HG03097 (cell line): Measurements from ENCODE around the gene FABP1.

Experiments
- ATAC-seq: cut with Tn5 transposase; IDR thresholded peaks from one replicate; pipeline ENCODE4 v1.9.1; 2021; ENCODE audit not compliant: unreplicated experiment, low FRiP score

FABP1 gene

DNA sequence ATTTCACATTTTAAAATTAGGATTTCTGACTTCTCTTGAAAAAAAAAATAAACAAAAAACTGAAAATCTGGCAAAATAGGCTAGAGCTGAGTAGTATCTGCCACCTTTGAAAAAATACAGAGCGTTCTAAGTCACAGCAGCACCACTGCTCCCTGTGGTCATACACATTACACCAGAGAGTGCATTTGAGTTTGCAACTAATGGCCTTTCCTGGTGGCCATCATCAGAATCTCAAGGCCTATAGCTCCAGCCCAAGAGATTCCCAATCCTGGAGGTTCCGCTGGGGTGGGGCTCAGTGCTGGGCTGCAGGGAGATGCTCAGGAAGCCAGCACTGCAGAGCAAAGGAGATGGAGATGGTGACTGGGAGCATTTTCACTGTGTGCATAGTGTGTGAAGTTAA lies 42.8 kb downstream of the FABP1 start:
- no peak for ATAC-seq

DNA sequence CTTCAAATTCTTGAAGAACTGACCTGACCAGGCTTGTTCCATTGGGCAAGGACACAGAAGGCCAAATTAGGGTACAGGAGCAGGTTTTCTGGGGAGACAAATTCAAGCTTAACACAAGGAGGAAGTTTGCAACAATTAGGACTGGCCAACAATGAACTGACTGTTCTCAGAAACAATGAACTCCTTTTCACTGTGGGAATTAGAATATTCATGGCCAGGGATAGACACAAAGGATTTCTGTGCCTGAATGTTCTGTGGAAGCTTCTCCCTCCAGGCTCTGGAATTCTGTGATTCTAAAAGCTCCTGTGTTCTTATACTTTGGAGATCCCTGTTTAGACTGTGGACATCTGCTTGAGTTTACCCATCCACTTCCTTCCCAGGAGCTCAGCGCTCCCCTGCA lies 45.1 kb downstream of the FABP1 start:
- ATAC-seq = no peak

DNA sequence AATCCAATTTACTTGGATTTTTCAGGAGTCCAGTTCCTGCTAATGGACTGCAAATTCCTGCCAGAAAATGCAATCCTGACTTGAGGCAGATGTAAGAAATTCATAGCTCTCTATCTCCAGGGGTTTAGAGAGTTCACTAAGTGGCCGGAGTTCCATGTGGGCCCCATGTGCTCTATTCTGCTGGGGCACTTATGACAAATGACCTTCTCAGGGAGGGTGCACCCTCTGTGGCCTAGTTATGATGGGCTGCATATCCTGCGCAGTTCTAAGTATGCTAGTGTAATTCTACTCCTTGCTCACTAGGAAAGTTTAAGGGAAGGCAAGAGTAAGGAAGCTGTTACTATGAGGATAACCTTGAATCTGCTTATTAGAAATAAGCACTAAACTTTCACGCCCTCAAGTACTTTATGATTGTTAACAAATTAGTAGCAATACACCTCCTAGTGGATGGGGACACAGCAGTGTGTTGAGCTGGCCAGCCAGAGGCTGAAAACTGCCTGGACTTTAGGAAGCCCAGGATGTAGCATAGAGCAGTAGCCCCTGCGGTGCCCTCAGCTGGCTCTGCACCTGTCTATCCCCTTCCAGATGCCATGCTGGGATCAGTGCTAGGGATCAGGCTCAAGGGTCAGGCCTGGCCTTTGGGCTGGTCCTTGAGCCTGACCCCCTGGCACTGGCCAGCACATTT lies 45.8 kb downstream of the FABP1 start:
- ATAC-seq = no peak

DNA sequence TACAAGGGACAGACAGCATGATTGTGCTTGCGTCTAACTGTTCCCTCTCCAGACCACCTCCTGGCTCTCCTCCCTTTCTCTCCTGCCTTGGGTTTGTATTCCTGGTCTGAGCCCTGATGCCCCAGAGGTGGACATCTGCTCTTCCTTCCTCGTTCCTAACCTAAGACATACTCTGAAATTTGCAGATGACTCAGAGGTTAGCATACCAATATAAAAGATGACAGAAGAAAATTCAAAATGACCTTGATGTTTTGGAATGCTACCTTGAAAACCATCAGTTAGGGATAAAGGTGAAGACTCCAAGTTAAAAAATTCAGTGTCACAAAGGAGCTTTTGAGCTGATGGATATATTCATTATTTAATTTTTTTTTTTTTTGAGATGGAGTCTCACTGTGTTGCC lies 47.3 kb downstream of the FABP1 start:
- ATAC-seq = no peak

DNA sequence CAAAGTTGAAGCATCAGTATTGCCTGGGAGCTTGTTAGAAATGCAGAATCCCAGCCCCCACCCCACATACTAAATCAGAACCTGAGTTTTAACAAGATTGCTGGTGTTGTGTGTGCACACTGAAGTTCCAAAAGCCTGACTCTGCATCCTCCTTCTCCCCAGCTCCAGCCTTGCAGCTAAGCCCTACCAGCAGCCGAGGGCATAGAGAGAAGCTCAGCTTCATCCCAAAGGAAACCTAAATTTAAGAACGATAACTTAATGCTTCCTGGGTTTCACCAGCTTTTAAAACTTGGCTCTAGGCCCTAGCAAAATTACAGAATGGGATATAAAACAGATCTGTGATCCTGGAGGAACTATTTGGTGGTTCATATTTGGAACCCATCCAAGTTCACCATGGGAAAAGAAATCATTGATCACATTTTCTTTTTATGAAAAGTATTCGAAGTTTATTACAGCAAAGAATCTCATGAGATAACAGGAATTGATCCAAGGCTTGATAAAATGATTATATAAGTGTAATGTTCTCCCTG lies 49.2 kb downstream of the FABP1 start:
- ATAC-seq = no peak

DNA sequence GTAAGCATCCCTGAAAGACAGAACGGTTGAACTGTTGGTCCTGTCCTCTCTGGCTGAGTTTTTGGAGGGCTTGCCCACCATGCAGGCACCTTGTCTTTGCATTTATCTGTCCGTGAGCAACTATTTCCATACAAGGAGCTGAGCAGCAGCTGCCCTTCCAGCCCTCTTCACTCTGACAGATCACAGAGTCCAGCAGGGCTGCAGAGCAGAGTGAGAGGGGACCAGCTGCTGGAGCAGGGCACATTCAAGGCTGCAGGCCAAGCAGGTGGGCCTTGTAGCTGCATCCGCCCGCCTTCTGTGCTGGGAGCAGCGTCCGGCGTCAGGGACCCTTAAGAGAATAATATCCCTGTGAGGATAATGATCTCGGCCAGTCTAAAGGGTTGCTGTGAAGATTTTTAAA lies 50.8 kb downstream of the FABP1 start:
- ATAC-seq = no peak

DNA sequence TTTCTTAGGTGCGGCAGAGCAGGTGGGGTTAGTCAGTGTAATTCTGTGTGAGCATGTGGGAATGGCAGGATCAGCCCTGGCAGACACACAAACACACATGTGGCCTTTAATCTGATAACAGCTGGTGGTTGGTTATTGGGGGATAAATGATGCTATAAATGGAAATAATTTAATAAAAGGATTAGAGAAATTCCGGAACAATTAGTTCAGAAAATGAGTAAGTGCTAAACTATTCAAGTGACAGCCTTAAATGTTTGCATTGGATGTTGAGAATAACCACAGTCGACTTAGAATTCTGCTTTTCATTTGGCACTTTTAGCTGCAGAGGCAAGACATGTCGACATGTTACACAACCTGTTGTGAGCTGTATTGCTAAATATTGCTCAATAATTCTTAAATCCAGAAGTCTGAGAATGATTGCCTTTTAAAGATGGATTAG lies 53.0 kb downstream of the FABP1 start:
- no peak for ATAC-seq

DNA sequence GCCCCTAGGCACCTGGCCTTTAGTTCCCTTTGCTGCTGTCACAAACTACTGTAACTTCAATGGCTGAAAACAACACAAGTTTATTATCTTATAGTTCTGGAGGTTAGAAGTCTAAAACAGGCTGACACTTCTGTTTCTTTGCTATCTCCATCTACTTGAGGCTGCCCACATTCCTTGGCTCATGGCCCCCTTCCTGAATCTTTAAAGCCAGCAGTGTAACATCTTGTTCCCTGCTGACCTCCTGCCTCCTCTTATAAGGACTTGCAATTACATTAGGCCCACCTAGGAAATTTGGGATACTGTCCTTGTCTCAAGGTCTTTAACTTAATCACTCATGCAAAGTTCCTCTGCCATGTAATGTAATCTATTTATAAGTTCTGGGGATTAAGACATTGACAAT lies 53.7 kb downstream of the FABP1 start:
- ATAC-seq = no peak
